ENCODE measurements around the gene TRMO.

TRMO gene

GRCh38 chr9:97936998-97937397 lies 14.7 kb upstream of the TRMO start:
- no peak for DNase-seq

- no peak for DNase-seq
Measured at GRCh38 chr9:97935276-97935675, 13.0 kb upstream of the TRMO start.

- peak; percentile 21 for DNase-seq
Measured at GRCh38 chr9:97934321-97935115, 12.2 kb upstream of the TRMO start.

GRCh38 chr9:97933297-97933998 lies 11.1 kb upstream of the TRMO start:
- DNase-seq, result no peak

- DNase-seq, result no peak
Measured at GRCh38 chr9:97930972-97931371, 8.7 kb upstream of the TRMO start.

GRCh38 chr9:97928986-97929604 lies 6.8 kb upstream of the TRMO start:
- no peak for DNase-seq

- no peak for DNase-seq
Measured at GRCh38 chr9:97925497-97926334, 3.4 kb upstream of the TRMO start.

- no peak for DNase-seq
Measured at GRCh38 chr9:97924386-97924785, 2.1 kb upstream of the TRMO start.

GRCh38 chr9:97923529-97924108 lies 1.3 kb upstream of the TRMO start:
- peak; percentile 89 for DNase-seq

GRCh38 chr9:97919217-97919813 lies 3.0 kb downstream of the TRMO start:
- DNase-seq, result no peak

- DNase-seq, result no peak
Measured at GRCh38 chr9:97918611-97919010, 3.7 kb downstream of the TRMO start.

- DNase-seq, result no peak
Measured at GRCh38 chr9:97911970-97912369, 10.3 kb downstream of the TRMO start.

- DNase-seq, result no peak
Measured at GRCh38 chr9:97911528-97911927, 10.8 kb downstream of the TRMO start.

- DNase-seq, result no peak
Measured at GRCh38 chr9:97910357-97910756, 11.9 kb downstream of the TRMO start.

- no peak for DNase-seq
Measured at GRCh38 chr9:97908705-97909104, 13.6 kb downstream of the TRMO start.

- no peak for DNase-seq
Measured at GRCh38 chr9:97907632-97908031, 14.7 kb downstream of the TRMO start.

- no peak for DNase-seq
Measured at GRCh38 chr9:97907046-97907445, 15.3 kb downstream of the TRMO start.

GRCh38 chr9:97906236-97906831 lies 16.0 kb downstream of the TRMO start:
- no peak for DNase-seq

- no peak for DNase-seq
Measured at GRCh38 chr9:97905228-97905627, 17.1 kb downstream of the TRMO start.

GRCh38 chr9:97904725-97905124 lies 17.6 kb downstream of the TRMO start:
- no peak for DNase-seq

GRCh38 chr9:97903177-97903576 lies 19.1 kb downstream of the TRMO start:
- DNase-seq, result no peak

All from retina (tissue), 1 donor.